HG03457 (cell line): ENCODE results near the gene PLBD1.

Source experiments
- ATAC-seq: cut with Tn5 transposase; IDR thresholded peaks from one replicate; pipeline ENCODE4 v1.9.1; 2021; ENCODE audit warnings: moderate number of reproducible peaks; ENCODE audit not compliant: unreplicated experiment

The PLBD1 gene, protein sequence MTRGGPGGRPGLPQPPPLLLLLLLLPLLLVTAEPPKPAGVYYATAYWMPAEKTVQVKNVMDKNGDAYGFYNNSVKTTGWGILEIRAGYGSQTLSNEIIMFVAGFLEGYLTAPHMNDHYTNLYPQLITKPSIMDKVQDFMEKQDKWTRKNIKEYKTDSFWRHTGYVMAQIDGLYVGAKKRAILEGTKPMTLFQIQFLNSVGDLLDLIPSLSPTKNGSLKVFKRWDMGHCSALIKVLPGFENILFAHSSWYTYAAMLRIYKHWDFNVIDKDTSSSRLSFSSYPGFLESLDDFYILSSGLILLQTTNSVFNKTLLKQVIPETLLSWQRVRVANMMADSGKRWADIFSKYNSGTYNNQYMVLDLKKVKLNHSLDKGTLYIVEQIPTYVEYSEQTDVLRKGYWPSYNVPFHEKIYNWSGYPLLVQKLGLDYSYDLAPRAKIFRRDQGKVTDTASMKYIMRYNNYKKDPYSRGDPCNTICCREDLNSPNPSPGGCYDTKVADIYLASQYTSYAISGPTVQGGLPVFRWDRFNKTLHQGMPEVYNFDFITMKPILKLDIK

DNA sequence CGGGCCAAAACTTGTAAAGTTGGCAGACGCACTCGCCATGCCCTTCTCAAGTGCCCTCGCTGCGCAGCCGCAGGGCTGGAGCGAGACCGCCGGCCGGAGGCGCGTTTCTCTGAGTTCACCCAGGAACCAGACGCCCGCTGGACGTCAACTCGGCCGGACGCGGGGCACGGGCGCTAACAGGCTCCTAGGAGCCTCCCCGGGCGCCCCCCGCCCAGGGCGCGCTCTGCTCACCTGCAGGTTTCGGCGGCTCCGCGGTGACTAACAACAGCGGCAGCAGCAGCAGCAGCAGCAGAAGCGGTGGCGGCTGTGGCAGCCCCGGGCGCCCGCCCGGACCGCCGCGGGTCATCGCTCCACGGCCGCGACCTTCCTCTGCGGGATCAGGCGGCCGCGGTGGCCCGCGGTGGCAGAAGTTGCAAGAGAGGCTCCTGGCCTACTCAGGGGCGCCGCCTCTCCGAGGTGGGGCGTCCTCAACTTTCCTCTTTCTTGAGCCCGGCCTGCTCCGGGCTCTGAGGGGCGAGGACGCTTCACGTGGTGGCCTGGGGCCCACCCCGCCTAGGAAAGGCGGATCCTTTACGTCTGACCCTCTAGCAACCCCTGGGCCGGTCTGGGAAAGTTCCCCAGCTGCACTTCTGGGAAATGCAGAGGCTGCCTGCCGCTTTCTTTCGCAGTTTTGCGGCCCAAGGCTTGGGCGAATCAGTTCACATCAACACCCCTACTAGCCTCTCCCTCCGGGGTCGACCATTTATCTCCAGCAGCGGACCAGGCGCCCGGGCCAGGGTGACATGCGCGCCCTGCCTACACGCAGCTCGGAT, at the start of gene PLBD1:
Gene PLBD1 (minus strand): TSS at position 533 of the 812 bp plus-strand sequence. CDS start 187 bp downstream, at position 346.
- ATAC-seq = no peak

DNA sequence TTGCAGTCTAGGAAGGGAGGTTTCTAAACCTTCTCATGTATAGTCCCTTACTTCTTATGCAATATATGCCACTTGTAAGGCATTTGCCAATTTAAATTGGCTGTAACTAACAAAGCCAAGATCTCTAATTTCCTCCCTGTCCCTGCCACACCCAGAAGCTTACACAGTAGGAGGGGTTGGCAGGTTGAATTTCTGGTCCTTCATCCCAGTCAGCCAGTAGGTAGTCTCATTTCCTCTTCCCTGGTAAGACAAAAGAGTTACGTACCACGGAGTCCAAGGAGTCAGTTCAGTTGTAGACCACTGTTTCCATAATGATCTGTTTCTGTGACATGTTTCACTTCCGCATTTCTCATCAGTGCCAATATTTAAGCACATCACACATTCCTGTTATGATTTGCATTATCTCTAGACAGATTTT, 47.0 kb upstream of the PLBD1 start:
- ATAC-seq = no peak

DNA sequence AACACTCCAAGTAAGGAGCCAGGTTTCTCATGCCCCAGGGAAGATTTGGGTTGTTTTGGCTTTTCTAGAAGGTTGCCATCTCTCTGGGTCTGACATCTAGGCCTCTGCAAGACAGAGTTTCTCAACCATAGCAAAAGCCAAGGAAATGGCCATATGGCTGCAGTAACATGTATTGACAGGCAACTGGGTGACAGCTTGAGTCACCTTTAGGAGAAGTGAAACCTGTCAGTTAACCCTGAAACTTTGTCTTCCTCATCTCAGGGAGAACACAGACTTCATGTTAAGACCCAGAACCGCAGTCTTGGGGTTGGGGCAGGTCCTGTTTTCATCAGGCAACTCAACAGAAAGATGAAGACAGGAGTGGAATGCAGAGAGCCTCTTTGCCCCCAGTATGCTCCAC, 46.0 kb upstream of the PLBD1 start:
- peak; percentile 94 for ATAC-seq

DNA sequence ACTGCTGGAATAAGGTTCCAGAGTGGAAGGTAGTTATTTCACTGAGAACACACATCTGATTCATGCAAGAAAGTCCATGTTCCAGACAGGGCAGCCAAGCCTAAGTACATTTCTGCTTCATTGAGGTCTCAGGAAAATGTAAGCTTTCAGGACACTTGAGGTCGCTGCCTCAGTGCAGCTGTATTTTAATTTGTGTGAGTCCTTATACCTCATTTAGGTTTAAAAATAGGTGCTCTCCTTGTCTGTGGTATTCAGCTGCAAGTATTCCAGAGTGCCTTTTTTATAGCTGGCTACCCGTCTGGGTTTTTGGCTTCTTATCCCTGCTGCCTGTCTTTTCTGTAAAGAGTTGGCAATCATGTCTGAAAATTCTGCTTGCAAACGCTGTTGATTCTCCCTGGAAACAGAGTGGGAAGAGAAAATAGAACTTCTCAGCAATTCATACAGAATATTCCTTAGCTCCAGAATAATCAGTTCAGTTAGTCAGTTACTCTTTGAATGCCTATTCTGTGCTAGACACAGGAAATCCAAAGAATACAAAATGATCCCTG, 45.3 kb upstream of the PLBD1 start:
- ATAC-seq = no peak

DNA sequence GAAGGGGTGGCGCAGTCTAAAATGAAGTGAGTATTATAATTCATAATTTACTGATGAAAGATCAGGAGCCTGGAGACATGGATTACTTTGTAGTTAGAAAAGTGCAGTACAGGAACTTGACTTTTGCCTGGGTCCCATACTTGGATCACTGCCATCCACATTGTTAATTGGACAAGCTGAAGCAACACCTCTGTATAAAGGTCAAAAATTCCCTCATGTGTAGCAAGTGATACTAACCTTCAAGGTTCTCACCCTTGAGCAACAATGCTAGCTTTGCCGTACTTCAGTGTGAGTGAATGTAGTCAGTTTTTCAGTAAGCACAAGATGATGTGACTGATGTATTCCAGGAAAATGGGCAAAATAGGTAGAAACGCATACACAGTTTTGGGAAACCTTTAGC, 44.6 kb upstream of the PLBD1 start:
- ATAC-seq = no peak

DNA sequence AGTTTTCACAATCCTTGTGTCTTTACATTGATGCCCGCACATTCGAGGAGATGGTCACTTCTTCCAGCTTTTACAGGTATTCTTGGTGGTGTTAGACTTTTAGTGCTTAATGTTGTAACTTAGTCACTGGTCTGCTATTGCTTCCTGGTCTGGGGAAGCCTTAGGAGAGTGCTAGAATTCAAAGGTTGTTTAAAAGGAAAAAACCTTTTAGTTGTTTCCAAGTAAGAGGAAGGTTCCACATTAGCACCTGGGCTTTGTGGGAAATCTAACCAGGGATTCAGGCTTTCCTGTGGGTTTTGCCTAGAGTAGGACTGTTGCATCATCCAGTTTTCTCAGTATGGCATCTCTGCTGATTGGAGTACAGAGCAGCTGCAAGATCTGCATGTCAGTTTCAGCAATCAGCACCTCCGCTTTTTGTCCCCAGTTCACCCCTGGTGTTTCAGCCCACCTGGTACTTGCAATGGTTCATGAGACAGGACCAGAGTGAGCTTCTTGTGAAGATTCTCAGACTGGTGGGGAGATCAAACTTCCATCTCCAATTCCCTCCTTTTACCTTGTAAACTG, 44.0 kb upstream of the PLBD1 start:
- no peak for ATAC-seq

DNA sequence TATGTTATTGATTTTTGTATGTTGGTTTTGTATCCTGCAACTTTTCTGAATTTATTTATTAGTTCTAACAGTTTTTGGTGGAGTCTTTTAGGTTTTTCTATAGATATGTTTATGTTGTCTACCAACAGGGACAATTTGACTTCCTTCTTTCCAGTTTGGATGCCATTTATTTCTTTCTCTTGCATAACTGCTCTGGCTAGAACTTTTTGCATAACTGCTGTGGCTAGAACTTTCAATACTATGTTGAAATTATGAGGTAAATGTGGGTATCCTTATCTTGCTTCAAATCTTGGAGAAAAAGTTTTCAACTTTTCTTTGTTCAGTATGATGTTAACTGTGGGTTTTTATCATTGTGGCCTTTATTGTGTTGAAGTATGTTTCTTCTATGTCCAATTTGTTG, 39.9 kb upstream of the PLBD1 start:
- no peak for ATAC-seq

DNA sequence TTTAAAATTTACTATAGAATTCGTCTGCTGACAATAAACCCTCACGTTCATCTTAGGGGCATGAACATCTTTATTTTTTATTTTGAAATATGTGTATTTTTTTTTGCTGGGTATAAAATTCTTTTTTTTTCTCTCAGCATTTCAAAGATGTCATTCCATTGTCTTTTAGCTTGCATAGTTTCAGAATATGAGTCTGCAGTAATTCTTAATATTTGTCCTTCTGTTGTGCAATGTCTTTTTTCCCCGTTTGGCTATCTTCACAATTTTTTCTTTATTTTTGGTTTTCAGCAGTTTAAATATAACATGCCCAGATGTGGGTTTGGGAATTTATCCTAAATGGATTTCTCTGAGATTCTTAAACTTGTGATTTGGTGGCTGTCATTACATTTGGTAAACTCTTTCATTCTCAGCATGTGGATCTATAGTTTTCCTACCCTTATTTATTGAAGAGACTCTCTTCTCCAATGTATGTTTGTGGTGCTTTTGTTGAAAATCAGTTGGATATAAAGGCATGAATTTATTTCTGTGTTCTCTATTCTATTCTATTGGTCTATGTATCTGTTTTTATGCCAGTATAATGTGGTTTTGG, 37.8 kb upstream of the PLBD1 start:
- no peak for ATAC-seq

DNA sequence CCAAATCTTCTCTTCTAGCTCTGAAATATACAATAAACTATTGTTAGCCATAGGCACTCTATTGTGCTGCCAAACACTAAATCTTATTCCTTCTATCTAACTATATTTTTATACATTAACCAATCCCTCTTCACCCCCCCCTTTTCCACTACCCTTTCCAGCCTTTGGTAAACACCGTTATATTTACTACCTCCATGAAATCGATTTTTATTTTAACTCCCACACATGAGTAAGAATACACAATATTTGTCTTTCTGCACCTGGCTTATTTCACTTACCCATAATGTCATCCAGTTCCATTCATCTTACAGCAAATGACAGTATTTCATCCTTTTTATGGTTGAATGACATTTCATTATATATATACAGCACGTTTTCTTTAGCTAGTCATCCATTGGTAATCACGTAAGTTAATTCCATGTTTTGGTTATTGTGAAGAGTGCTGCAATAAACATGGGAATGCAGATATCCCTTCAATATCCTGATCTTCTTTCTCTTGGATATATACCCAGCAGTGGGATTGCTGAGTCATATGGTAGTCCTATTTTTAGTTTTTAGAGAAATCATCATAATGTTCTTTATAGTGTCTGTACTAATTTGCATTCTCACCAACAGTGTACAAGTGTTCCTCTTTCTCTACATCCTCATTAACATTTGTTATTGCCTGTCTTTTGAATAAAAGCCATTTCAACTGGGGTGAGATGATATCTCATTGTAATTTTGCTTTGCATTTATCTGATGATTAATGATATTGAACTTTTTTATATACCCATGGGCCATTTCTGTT, 34.2 kb upstream of the PLBD1 start:
- no peak for ATAC-seq

DNA sequence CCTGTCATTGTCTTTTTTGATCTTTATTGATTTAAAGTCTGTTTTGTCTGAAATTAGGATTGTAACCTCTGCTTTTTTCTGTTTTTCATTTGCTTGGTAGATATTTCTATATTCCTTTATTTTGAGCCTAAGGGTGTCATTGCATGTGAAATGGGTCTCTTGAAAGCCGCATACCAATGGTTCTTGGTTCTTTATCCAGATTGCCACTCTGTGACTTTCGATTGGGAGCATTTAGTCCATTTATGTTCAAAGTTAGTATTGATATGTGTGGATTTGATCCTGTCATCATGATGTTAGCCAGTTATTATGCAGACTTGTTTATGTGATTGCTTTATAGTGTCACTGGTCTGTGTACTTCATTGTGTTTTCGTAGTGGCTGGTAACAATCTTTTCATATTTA, 29.8 kb upstream of the PLBD1 start:
- ATAC-seq = no peak

DNA sequence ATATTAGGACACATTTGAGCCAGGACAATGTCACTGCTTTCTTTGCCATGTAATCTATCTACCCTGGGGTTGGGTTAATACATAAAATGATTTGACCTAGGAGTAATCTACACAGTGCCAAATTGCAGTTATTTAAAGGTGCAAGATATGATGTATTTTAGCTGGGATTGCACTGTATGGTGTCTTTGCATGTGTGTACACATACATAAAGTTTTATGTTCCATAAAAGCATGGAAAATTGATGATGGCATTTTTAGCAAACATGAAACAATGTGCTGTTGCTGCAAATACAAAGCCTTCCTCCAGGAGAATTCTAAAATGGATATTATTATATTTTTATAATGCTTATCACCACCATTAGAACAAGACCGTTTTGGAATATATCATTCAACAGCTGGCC, 24.0 kb upstream of the PLBD1 start:
- no peak for ATAC-seq

DNA sequence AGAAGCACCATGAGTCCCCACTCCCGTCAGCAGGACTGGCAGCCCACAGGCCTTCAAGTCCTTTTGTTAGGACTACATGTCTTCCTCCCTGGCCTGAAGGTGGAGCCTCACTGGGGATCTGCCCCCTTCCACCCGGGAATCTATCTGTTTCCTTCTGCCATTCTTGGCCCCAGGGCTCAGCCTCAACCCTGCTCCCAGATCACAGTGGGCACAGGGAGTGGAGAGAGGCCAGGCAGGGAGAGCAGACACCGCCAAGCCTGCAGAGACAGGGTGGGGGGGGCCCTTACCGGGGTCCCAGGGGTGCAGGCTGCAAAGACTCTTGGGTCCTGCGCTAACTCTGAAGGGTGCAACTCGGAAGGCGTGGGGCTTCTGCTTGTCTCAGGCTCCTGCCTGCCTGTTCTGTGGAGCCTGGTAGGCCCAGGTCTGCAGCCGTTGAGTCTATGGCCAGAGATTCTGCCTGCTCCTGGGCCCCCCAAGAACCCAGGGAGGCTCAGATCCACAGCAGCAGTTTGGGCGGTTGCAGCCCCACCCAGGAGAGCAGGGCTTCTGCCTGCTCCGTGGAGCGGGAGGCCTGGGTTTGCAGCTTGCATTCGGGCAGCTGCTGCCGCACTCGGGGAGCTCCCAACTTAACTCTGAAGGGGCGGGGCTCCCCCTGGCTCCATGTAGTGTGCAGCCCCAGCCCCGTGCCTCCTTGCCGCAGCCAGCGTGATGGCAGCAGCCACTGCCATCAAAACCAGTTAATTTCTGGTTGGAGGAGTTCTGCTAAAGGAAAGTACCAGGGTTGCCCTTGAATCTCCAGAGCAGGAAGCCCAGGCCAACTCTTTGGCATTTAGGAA, 21.7 kb upstream of the PLBD1 start:
- ATAC-seq = no peak

DNA sequence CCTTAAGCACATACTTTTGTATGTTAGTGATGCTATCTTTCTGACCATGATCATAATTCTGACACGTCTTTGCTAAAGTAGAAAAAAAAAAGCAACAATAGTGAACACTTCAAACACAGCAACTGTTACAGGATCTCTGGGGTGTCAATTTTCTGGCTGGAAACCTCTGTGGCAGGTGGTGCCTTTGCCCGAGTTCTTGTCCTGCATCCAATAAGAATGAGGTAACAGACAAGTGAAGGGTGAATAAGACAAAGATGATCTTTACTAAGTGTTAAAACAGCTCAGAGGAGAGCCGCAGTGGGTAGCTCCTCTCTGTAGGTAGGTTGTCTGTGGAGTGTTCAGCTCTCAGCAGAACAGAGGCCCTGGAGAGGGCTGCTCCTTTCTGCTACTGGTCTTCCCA, 20.9 kb upstream of the PLBD1 start:
- no peak for ATAC-seq

DNA sequence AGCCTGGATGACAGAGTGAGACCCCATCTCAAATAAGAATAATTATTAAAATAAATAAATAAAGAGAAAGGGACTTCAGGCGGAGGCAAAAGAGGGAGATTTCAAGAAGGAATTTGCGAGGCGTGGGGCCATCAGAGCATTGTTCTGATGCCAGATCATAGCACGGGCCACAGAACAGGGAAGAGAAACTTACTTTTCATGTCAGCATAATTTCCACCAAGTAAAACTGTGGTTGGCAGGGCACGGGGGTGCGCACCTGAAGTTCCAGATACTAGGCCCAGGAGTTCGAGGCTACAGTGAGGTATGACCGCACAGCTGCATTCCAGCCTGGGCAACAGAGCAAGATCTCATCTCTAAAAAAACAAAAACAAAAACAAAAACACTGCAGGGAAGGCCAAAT, 11.0 kb upstream of the PLBD1 start:
- ATAC-seq = no peak

DNA sequence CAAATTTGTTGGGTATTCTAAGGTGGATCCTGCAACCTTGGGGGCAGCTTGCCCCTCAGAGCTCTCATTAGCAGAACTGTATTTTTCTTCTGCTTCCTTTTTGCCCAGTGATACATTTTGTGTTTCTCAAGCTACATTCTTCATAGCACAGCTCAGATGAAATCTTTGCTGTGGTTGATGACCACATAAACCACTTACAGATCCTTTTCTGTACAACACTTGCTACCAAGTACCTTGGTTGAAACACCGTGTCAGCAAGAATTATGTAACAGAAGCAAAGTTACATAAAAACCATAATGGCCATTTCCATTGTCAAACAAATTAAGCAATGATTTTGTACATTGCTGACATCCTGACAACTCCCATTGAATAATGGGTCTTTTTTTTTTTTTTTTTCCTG, 9.7 kb upstream of the PLBD1 start:
- no peak for ATAC-seq

DNA sequence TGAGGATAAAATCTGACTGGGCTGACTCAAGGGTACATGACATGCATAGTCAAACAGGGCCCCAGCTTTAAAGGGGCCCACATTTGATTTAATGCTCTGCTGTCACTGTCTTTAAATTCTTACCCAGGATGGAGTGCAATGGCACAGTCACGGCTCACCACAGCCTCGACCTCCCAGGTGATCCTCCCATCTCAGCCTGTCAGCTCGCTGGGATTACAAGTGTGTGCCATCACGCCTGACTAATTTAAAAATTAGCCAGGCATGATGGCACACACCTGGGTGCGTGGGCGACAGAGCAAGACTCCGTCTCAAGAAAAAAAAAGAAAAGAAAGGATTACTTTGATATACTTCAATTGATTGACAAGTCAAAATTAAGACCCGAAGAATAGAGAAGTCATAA, 9.2 kb upstream of the PLBD1 start:
- no peak for ATAC-seq

DNA sequence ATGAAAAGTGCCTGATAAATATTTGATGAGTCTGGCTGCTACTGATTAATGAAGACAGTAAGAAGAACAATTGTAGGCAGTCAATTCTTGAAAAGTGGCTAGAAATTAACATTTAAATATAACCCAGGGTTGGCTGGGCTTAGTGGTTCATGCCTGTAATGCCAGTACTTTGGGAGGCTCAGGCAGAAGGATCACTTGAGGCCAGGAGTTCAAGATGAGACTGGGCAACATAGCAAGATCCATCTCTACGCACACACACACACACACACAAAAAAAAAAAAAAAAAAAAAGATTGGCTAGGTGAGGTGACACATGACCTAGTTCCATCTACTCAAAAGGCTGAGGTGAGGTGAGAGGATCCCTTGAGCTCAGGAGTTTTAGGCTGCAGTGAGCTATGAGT, 7.9 kb upstream of the PLBD1 start:
- ATAC-seq = no peak

DNA sequence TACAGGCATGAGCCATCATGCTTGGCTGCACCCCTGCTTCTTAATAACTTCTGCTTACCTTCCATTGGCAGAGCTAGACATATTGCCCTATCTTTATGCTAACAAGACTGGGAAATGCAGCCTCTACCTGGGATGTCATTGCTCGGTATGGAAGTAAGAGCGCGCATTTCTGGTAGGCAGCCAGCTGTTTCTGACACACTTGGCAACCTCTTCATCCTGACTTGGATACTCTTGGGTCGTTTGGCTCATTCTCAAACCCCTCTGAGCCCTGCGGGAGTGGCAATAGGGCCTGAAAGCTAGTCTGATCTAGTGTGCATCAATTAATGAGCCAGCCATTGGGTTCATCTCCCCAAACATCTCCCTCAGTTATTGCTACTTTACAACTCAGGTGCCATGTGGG, 5.4 kb upstream of the PLBD1 start:
- ATAC-seq = no peak

DNA sequence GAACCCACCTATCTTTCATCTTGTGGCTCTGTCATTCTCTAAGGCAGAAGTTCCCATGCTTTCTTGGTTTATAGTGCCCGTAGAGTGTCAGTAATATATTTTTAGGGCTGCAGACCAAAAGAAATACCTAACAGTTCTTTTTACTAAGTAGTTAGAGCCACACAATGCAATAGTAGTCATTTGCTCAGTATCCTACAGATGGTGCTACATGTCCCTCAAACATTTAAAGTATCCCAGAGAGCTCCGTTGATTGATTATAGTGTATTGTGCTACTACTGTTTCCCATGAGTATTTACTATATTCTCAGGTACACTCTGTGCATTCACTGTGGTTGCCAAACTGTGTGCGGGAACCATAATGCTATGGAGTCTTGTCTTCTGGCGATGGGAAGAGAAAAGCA, 4.7 kb upstream of the PLBD1 start:
- no peak for ATAC-seq
